ENCODE data around the gene APEX2.

The APEX2 gene

GRCh38 chrX:55028611-55029010, 28.4 kb downstream of the APEX2 start:
- TF ChIP-seq REST (IDR thresholded peaks at IDR 0.05; ENCODE audit: insufficient read depth in 1 of 2, low read depth in 2 of 2, low read length in 2 of 2) (no peak), FOXP2 (optimal IDR thresholded peaks at IDR 0.05; ENCODE audit: borderline replicate concordance, extremely low read depth, extremely low read length, insufficient read depth) (no peak), TAF1 (IDR thresholded peaks at IDR 0.05; ENCODE audit: borderline replicate concordance, insufficient read depth, low read length) (no peak), SIN3A (IDR thresholded peaks at IDR 0.05; ENCODE audit: borderline replicate concordance, insufficient read depth, low read length) (no peak), POLR2AphosphoS5 (IDR thresholded peaks at IDR 0.05; ENCODE audit: low read depth, low read length) (no peak)

- TF ChIP-seq FOXP2 (optimal IDR thresholded peaks at IDR 0.05; ENCODE audit: borderline replicate concordance, extremely low read depth, extremely low read length, insufficient read depth) (no peak), POLR2AphosphoS5 (IDR thresholded peaks at IDR 0.05; ENCODE audit: low read depth, low read length) (no peak)
Measured at GRCh38 chrX:55029291-55029690, 29.1 kb downstream of the APEX2 start.

GRCh38 chrX:55030271-55031205, 30.4 kb downstream of the APEX2 start, which contains the start of gene ALAS2:
Gene ALAS2 (minus strand): TSS chrX:55030977. CDS start chrX:55026000, 4,977 bp downstream.
- no peak for TF ChIP-seq FOXP2 (optimal IDR thresholded peaks at IDR 0.05; ENCODE audit: borderline replicate concordance, extremely low read depth, extremely low read length, insufficient read depth)
- TF ChIP-seq REST (IDR thresholded peaks at IDR 0.05; ENCODE audit: insufficient read depth in 1 of 2, low read depth in 2 of 2, low read length in 2 of 2): no peak
- TF ChIP-seq TAF1 (IDR thresholded peaks at IDR 0.05; ENCODE audit: borderline replicate concordance, insufficient read depth, low read length): no peak
- TF ChIP-seq POLR2AphosphoS5 (IDR thresholded peaks at IDR 0.05; ENCODE audit: low read depth, low read length): no peak
- no peak for TF ChIP-seq SIN3A (IDR thresholded peaks at IDR 0.05; ENCODE audit: borderline replicate concordance, insufficient read depth, low read length)

GRCh38 chrX:55033429-55033828, 33.3 kb downstream of the APEX2 start:
- TF ChIP-seq POLR2AphosphoS5 (IDR thresholded peaks at IDR 0.05; ENCODE audit: low read depth, low read length) (no peak), FOXP2 (optimal IDR thresholded peaks at IDR 0.05; ENCODE audit: borderline replicate concordance, extremely low read depth, extremely low read length, insufficient read depth) (no peak), REST (IDR thresholded peaks at IDR 0.05; ENCODE audit: insufficient read depth in 1 of 2, low read depth in 2 of 2, low read length in 2 of 2) (no peak), TAF1 (IDR thresholded peaks at IDR 0.05; ENCODE audit: borderline replicate concordance, insufficient read depth, low read length) (no peak), SIN3A (IDR thresholded peaks at IDR 0.05; ENCODE audit: borderline replicate concordance, insufficient read depth, low read length) (no peak)

GRCh38 chrX:55039471-55039870, 39.3 kb downstream of the APEX2 start:
- no peak for TF ChIP-seq REST (IDR thresholded peaks at IDR 0.05; ENCODE audit: insufficient read depth in 1 of 2, low read depth in 2 of 2, low read length in 2 of 2)
- no peak for TF ChIP-seq SIN3A (IDR thresholded peaks at IDR 0.05; ENCODE audit: borderline replicate concordance, insufficient read depth, low read length)
- TF ChIP-seq POLR2AphosphoS5 (IDR thresholded peaks at IDR 0.05; ENCODE audit: low read depth, low read length): no peak
- TF ChIP-seq FOXP2 (optimal IDR thresholded peaks at IDR 0.05; ENCODE audit: borderline replicate concordance, extremely low read depth, extremely low read length, insufficient read depth): no peak
- TF ChIP-seq TAF1 (IDR thresholded peaks at IDR 0.05; ENCODE audit: borderline replicate concordance, insufficient read depth, low read length): no peak

All from PFSK-1 (cell line).